ENCODE results near the gene MORC4. TPM values are rescaled to one million over a fixed set of nuclear protein-coding genes. Genes with fewer than 3 reads are reported as not detected.

The MORC4 gene
- total RNA-seq, 1 experiment from 2014 or later = 69.7 TPM

DNA sequence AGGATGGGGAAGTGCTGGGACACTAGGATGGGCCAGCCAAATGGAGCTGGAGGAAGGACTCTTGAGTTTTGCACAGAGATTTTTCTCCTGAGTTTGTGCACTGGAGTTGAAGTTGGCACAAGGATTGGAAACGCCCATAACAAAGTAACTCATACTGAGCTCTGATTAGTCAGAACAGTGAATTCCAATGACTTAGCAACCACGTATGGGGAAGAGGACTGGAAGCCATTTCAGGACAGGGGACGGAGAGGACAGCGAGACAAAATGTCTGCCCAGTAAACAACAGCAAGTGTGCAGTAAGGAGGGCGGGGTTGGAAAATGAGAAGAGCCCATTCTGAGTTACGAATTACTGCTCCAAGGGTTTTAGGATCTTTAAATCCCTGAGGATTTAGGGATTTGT lies 102.8 kb downstream of the MORC4 start:
- Mint-ChIP-seq H3K27ac (ENCODE audit: unreplicated experiment) (no peak overlapping the region), H3K9me3 (ENCODE audit: unreplicated experiment) (no peaks in the 10 kb centered on the region), H3K27me3 (ENCODE audit: insufficient read depth, unreplicated experiment) (no peaks in the 10 kb centered on the region), H3K4me3 (ENCODE audit: unreplicated experiment) (no peak overlapping the region), H3K36me3 (ENCODE audit: insufficient read depth, unreplicated experiment) (no peaks in the 10 kb centered on the region), H3K4me1 (ENCODE audit: low read depth, unreplicated experiment) (peaks cover 14% of the 10 kb centered on the region)
- BruUV-seq (replicated peaks) = no TSS peak
- no peak for DNase-seq
- no peaks in the 10 kb centered on the region for H3K9me3 ChIP-seq
- intact Hi-C loops (cut with micrococcal nuclease; ENCODE audit: unreplicated experiment) = loop anchor here (10.0 kb wide), 1 partner anchor 178 kb away; no protein-coding TSS in a partner anchor
- H3K4me3 ChIP-seq (ENCODE audit: low read depth, low read length) = no peak overlapping the region
- no peaks in the 10 kb centered on the region for H3K36me3 ChIP-seq (ENCODE audit: control insufficient read depth, insufficient read depth, low read length)
- ChIA-PET CTCF (interaction anchor here (0.6 to 2.7 kb wide), 2 partner anchors 12 to 63 kb away, joined by 3 to 46 read pairs; no protein-coding TSS in a partner anchor), POLR2A (no interaction called here)
- H3K4me1 ChIP-seq = peaks cover 34% of the 10 kb centered on the region
- no peaks in the 10 kb centered on the region for H3K27me3 ChIP-seq (replicated peaks; ENCODE audit: control insufficient read depth, insufficient read depth, low read length)
- TF ChIP-seq, protein P1, sequence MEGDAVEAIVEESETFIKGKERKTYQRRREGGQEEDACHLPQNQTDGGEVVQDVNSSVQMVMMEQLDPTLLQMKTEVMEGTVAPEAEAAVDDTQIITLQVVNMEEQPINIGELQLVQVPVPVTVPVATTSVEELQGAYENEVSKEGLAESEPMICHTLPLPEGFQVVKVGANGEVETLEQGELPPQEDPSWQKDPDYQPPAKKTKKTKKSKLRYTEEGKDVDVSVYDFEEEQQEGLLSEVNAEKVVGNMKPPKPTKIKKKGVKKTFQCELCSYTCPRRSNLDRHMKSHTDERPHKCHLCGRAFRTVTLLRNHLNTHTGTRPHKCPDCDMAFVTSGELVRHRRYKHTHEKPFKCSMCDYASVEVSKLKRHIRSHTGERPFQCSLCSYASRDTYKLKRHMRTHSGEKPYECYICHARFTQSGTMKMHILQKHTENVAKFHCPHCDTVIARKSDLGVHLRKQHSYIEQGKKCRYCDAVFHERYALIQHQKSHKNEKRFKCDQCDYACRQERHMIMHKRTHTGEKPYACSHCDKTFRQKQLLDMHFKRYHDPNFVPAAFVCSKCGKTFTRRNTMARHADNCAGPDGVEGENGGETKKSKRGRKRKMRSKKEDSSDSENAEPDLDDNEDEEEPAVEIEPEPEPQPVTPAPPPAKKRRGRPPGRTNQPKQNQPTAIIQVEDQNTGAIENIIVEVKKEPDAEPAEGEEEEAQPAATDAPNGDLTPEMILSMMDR (IDR thresholded peaks at IDR 0.05; ENCODE audit: insufficient read depth in 1 of 2, low read depth in 1 of 2, low read length in 1 of 2, severe bottlenecking in 1 of 2, unreplicated experiment in 1 of 2) = no peak

- H3K36me3 ChIP-seq (ENCODE audit: control insufficient read depth, insufficient read depth, low read length) = no peaks in the 10 kb centered on the region
- H3K4me1 ChIP-seq = peaks cover 23% of the 10 kb centered on the region
- DNase-seq = no peak
- H3K27ac Mint-ChIP-seq (ENCODE audit: unreplicated experiment) = peak overlapping the region; percentile 29
- no peaks in the 10 kb centered on the region for H3K9me3 Mint-ChIP-seq (ENCODE audit: unreplicated experiment)
- ChIA-PET CTCF (interaction anchor here (0.6 to 3.1 kb wide), 7 partner anchors 8 to 886 kb away, joined by 3 to 58 read pairs (median 7); partner anchors contain the start of gene RIPPLY1), POLR2A (no interaction called here)
- no peaks in the 10 kb centered on the region for H3K27me3 Mint-ChIP-seq (ENCODE audit: insufficient read depth, unreplicated experiment)
- no TSS peak for BruUV-seq (replicated peaks)
- no peaks in the 10 kb centered on the region for H3K36me3 Mint-ChIP-seq (ENCODE audit: insufficient read depth, unreplicated experiment)
- intact Hi-C loops (cut with micrococcal nuclease; ENCODE audit: unreplicated experiment) = loop anchor here (1.0 to 10.0 kb wide), 3 partner anchors 60 to 180 kb away; no protein-coding TSS in a partner anchor
- no peak overlapping the region for H3K4me3 Mint-ChIP-seq (ENCODE audit: unreplicated experiment)
- H3K27me3 ChIP-seq (replicated peaks; ENCODE audit: control insufficient read depth, insufficient read depth, low read length) = no peaks in the 10 kb centered on the region
- H3K9me3 ChIP-seq = no peaks in the 10 kb centered on the region
- TF ChIP-seq, protein P1 (IDR thresholded peaks at IDR 0.05; ENCODE audit: insufficient read depth in 1 of 2, low read depth in 1 of 2, low read length in 1 of 2, severe bottlenecking in 1 of 2, unreplicated experiment in 1 of 2) = no peak
- H3K4me3 ChIP-seq (ENCODE audit: low read depth, low read length) = no peak overlapping the region
- H3K4me1 Mint-ChIP-seq (ENCODE audit: low read depth, unreplicated experiment) = peaks cover 14% of the 10 kb centered on the region
Measured at GRCh38 chrX:106894978-106895452, 105.0 kb downstream of the MORC4 start.

DNA sequence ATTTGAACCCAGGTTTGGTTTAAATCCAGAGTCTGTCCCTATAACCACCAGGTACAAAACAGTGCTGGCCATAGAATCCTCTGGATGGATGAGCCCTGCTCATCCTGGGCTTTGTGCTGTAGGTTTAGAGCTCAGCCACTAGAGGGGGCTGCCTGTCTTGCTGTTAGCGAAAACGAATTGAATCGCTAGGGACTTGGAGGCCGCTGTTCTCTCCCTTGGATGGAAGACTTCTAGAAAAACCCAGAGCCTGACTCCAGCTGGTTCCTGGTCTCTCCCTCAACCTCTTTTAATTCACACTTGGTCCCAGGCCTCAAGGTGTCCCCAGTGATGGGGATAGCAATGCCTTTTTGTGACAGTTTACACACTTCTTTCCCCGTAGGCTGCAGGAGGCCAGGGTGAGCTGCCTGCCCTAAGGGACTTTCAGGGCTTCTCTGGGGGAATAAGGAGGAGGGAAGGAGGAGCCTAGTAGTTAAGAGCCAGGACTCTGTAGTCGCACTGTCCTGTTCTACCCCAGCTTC lies 105.6 kb downstream of the MORC4 start:
- Histone ChIP-seq H3K9me3 (no peaks in the 10 kb centered on the region), H3K27me3 (replicated peaks; ENCODE audit: control insufficient read depth, insufficient read depth, low read length) (no peaks in the 10 kb centered on the region), H3K36me3 (ENCODE audit: control insufficient read depth, insufficient read depth, low read length) (no peaks in the 10 kb centered on the region), H3K4me3 (ENCODE audit: low read depth, low read length) (no peak overlapping the region), H3K4me1 (peaks cover 23% of the 10 kb centered on the region)
- no peak overlapping the region for H3K27ac Mint-ChIP-seq (ENCODE audit: unreplicated experiment)
- peak; percentile 72 to 73 for DNase-seq
- TF ChIP-seq, protein P1 (IDR thresholded peaks at IDR 0.05; ENCODE audit: insufficient read depth in 1 of 2, low read depth in 1 of 2, low read length in 1 of 2, severe bottlenecking in 1 of 2, unreplicated experiment in 1 of 2) = peak; percentile 78 to 80
- no peaks in the 10 kb centered on the region for H3K36me3 Mint-ChIP-seq (ENCODE audit: insufficient read depth, unreplicated experiment)
- H3K4me1 Mint-ChIP-seq (ENCODE audit: low read depth, unreplicated experiment) = peaks cover 13% of the 10 kb centered on the region
- H3K4me3 Mint-ChIP-seq (ENCODE audit: unreplicated experiment) = no peak overlapping the region
- no peaks in the 10 kb centered on the region for H3K9me3 Mint-ChIP-seq (ENCODE audit: unreplicated experiment)
- ChIA-PET POLR2A (no interaction called here), CTCF (interaction anchor here (0.6 to 3.1 kb wide), 7 partner anchors 9 to 887 kb away, joined by 3 to 58 read pairs (median 7); partner anchors contain the start of gene RIPPLY1)
- intact Hi-C loops (cut with micrococcal nuclease; ENCODE audit: unreplicated experiment) = loop anchor here (1.0 to 10.0 kb wide), 3 partner anchors 61 to 180 kb away; no protein-coding TSS in a partner anchor
- H3K27me3 Mint-ChIP-seq (ENCODE audit: insufficient read depth, unreplicated experiment) = no peaks in the 10 kb centered on the region
- BruUV-seq (replicated peaks) = no TSS peak
